Measurements from ENCODE around the gene FAM107B. TPM values are rescaled to one million over a fixed set of nuclear protein-coding genes. Genes with fewer than 3 reads are reported as not detected.

The FAM107B gene
- total and polyA plus RNA-seq, 2 experiments from 2014 or later: 11.0 to 17.6 TPM

DNA sequence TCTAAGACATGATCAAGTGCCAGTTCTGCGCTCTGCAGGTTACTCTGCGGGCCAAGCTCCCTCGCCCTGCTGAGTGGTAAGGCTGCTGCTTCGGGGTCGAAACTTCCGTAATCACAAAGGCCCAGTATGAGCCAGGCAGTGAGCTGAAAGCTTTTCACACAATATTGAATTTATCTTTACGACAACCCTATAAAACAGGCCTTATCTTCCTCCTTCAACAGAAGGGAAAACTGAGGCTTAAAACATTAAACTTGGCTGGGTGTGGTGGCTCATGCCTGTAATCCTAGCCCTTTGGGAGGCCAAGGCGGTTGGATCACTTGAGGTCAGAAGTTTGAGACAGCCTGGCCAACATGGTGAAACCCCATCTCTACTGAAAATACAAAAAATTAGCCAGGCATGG lies 83.3 kb downstream of the FAM107B start:
- H3K27me3 Mint-ChIP-seq (ENCODE audit: insufficient read depth, low read depth, poor library complexity): peaks cover 3% of the 10 kb centered on the region
- DNase-seq (ENCODE audit: low spot score) (no peak), ATAC-seq (no peak)
- Histone ChIP-seq H3K27me3 (ENCODE audit: insufficient read depth) (no peaks in the 10 kb centered on the region), H2AFZ (no peak overlapping the region), H3K36me3 (ENCODE audit: insufficient read depth) (no peaks in the 10 kb centered on the region), H3K4me3 (no peak overlapping the region), H4K20me1 (replicated peaks; ENCODE audit: insufficient read depth) (no peaks in the 10 kb centered on the region), H3K27ac (ENCODE audit: low read depth) (no peak overlapping the region), H3K4me2 (no peak overlapping the region), H3K79me2 (replicated peaks; ENCODE audit: insufficient read depth) (no peaks in the 10 kb centered on the region), H3F3A (replicated peaks; ENCODE audit: low read depth) (no peaks in the 10 kb centered on the region), H3K9me2 (ENCODE audit: insufficient read depth) (no peaks in the 10 kb centered on the region), H3K4me1 (ENCODE audit: insufficient read depth) (no peaks in the 10 kb centered on the region)
- no peaks in the 10 kb centered on the region for H3K36me3 Mint-ChIP-seq (ENCODE audit: low read depth)
- TF ChIP-seq CREB1 (CRISPR knock-in tag; IDR thresholded peaks at IDR 0.05; ENCODE audit: low read depth): no peak
- no peak for TF ChIP-seq EZH2phosphoT487 (IDR thresholded peaks at IDR 0.05; ENCODE audit: unreplicated experiment)
- no peak for TF ChIP-seq ZNF331 (CRISPR knock-in tag; IDR thresholded peaks at IDR 0.05; ENCODE audit: low read depth)
- TF ChIP-seq ZNF114 (CRISPR knock-in tag; IDR thresholded peaks at IDR 0.05): no peak
- TF ChIP-seq EZH2 (IDR thresholded peaks at IDR 0.05; ENCODE audit: low read depth, unreplicated experiment): no peak
- no peak for TF ChIP-seq JUNB (IDR thresholded peaks at IDR 0.05; ENCODE audit: unreplicated experiment)
- no peak for TF ChIP-seq POLR2AphosphoS5 (IDR thresholded peaks at IDR 0.05; ENCODE audit: low read depth)
- TF ChIP-seq REST (IDR thresholded peaks at IDR 0.05; ENCODE audit: unreplicated experiment): no peak
- TF ChIP-seq STAT1 (IDR thresholded peaks at IDR 0.05; ENCODE audit: unreplicated experiment): no peak
- no peak for TF ChIP-seq ZNF462 (CRISPR knock-in tag; IDR thresholded peaks at IDR 0.05)
- TF ChIP-seq, protein P1, sequence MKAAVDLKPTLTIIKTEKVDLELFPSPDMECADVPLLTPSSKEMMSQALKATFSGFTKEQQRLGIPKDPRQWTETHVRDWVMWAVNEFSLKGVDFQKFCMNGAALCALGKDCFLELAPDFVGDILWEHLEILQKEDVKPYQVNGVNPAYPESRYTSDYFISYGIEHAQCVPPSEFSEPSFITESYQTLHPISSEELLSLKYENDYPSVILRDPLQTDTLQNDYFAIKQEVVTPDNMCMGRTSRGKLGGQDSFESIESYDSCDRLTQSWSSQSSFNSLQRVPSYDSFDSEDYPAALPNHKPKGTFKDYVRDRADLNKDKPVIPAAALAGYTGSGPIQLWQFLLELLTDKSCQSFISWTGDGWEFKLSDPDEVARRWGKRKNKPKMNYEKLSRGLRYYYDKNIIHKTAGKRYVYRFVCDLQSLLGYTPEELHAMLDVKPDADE (IDR thresholded peaks at IDR 0.05): no peak
- no peak for TF ChIP-seq NANOG (IDR thresholded peaks at IDR 0.05; ENCODE audit: borderline replicate concordance)
- TF ChIP-seq CTCF (conservative IDR thresholded peaks at IDR 0.05; ENCODE audit: low read depth in 2 of 2): no peak
- H3K4me3 Mint-ChIP-seq: no peak overlapping the region
- no peaks in the 10 kb centered on the region for H3K9me3 Mint-ChIP-seq
- H3K27ac Mint-ChIP-seq: no peak overlapping the region
- H3K4me1 Mint-ChIP-seq: peaks cover 1% of the 10 kb centered on the region; the same call in 1 of the 3 replicates

Measured in GM23338 (cell line).